Trophoblast cell (in vitro differentiated cells and primary cell): ENCODE results near the gene RPL39L.

Source experiments
- DNase-seq, 2 donors: peaks; one replicate each; pipeline ENCODE4 v3.0.0-alpha.2; 2016
- H2AFZ ChIP-seq: 2 replicates; pipeline ENCODE4 v1.6.1; 2013; ENCODE audit warnings: low read length, moderate library complexity, mild to moderate bottlenecking; ENCODE audit not compliant: insufficient read depth, poor library complexity
- H2AK5ac ChIP-seq: 2 replicates; pipeline ENCODE4 v1.6.1; 2013; ENCODE audit warnings: mild to moderate bottlenecking, low read length
- H2BK120ac ChIP-seq: 2 replicates; pipeline ENCODE4 v1.6.1; 2013; ENCODE audit warnings: low read length, mild to moderate bottlenecking, moderate library complexity; ENCODE audit not compliant: insufficient read depth, poor library complexity
- H2BK12ac ChIP-seq: 2 replicates; pipeline ENCODE4 v1.6.1; 2013; ENCODE audit warnings: mild to moderate bottlenecking, low read length, moderate library complexity
- H2BK5ac ChIP-seq: 2 replicates; pipeline ENCODE4 v1.6.1; 2013; ENCODE audit warnings: low read length, low read depth, moderate library complexity, mild to moderate bottlenecking; ENCODE audit not compliant: poor library complexity
- H3K14ac ChIP-seq: 2 replicates; pipeline ENCODE4 v1.6.1; 2013; ENCODE audit warnings: mild to moderate bottlenecking, low read length
- H3K18ac ChIP-seq: 2 replicates; pipeline ENCODE4 v1.6.1; 2013; ENCODE audit warnings: mild to moderate bottlenecking, low read length
- H3K23ac ChIP-seq: 2 replicates; pipeline ENCODE4 v1.6.1; 2013; ENCODE audit warnings: low read length
- H3K27ac ChIP-seq: 2 replicates; pipeline ENCODE4 v1.5.1; 2013; ENCODE audit warnings: low read depth, mild to moderate bottlenecking, inconsistent platforms, low read length, moderate library complexity
- H3K27me3 ChIP-seq: 2 replicates; pipeline ENCODE4 v1.6.1; 2013; ENCODE audit warnings: inconsistent platforms, mild to moderate bottlenecking, low read length, moderate library complexity; ENCODE audit not compliant: insufficient read depth
- H3K36me3 ChIP-seq, 2 experiments: 1 replicate in 1 of 2; 2 replicates in 1 of 2; pipeline ENCODE4 v1.6.1; 2013; ENCODE audit warnings: low read length in 2 of 2, mild to moderate bottlenecking in 2 of 2, moderate library complexity in 1 of 2; ENCODE audit not compliant: insufficient read depth in 2 of 2, control insufficient read depth in 1 of 2
- H3K4ac ChIP-seq: 2 replicates; pipeline ENCODE4 v1.6.1; 2013; ENCODE audit warnings: low read depth, mild to moderate bottlenecking, low read length, moderate library complexity
- H3K4me1 ChIP-seq, 2 experiments: 1 replicate in 1 of 2; 2 replicates in 1 of 2; pipeline ENCODE4 v1.6.1; 2013; ENCODE audit warnings: low read length in 2 of 2, mild to moderate bottlenecking in 2 of 2, moderate library complexity in 1 of 2; ENCODE audit not compliant: insufficient read depth in 2 of 2, control insufficient read depth in 1 of 2
- H3K4me2 ChIP-seq: 2 replicates; pipeline ENCODE4 v1.6.1; 2013; ENCODE audit warnings: inconsistent platforms, mild to moderate bottlenecking, low read length, moderate library complexity
- H3K4me3 ChIP-seq: 2 replicates; pipeline ENCODE4 v1.5.1; 2013; ENCODE audit warnings: mild to moderate bottlenecking, low read depth, low read length, inconsistent platforms
- H3K79me1 ChIP-seq: one replicate; pipeline ENCODE4 v1.6.1; 2013; ENCODE audit warnings: low read length
- H3K79me2 ChIP-seq: 2 replicates; pipeline ENCODE4 v1.6.1; 2013; ENCODE audit warnings: low read length, mild to moderate bottlenecking; ENCODE audit not compliant: control insufficient read depth, insufficient read depth, poor library complexity
- H3K9ac ChIP-seq: 2 replicates; pipeline ENCODE4 v1.6.1; 2013; ENCODE audit warnings: mild to moderate bottlenecking, low read length
- H3K9me3 ChIP-seq: 2 replicates; pipeline ENCODE4 v1.6.1; 2013; ENCODE audit warnings: low read depth, mild to moderate bottlenecking, control low read depth, inconsistent platforms, low read length; ENCODE audit not compliant: insufficient read depth
- H4K12ac ChIP-seq: 2 replicates; pipeline ENCODE4 v1.6.1; 2013; ENCODE audit warnings: low read depth, mild to moderate bottlenecking, low read length, moderate library complexity
- H4K8ac ChIP-seq: 2 replicates; pipeline ENCODE4 v1.6.1; 2013; ENCODE audit warnings: low read depth, mild to moderate bottlenecking, low read length, moderate library complexity
- H4K91ac ChIP-seq: one replicate; pipeline ENCODE4 v1.6.1; 2013; ENCODE audit warnings: low read depth, mild to moderate bottlenecking, low read length, moderate library complexity
- WGBS: extraction: QIAGEN DNeasy Blood & Tissue Kit; methylation state at CpG from one replicate; pipeline ENCODE4 v1.1.7; 2013; ENCODE audit warnings: missing lambda C conversion rate; ENCODE audit not compliant: insufficient read length, insufficient coverage; ENCODE audit errors: extremely low coverage; 5-methylcytosine and 5-hydroxymethylcytosine counted together

RPL39L gene

DNA sequence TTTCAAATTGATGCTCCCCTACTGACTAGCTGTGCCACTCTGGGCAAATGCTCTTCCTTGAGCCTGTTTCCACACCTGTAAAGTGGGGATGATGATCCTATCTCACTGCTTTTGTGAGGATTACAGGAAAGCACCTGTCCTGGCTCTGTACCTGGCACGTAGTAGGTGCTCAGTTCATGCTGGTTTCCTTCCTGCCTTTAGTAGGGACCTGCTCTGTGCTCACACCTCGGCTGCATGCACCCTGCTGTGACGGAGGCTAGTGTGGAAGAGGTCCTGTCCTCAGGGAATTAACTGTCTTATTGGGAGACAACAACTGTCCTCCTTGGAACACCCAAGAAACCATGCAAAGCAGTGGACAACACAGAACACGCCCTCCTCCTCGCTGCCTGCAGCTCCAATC, 61.8 kb downstream of the RPL39L start:
- Histone ChIP-seq H3K18ac (no peak overlapping the region), H3K27me3 (no peaks in the 10 kb centered on the region), H4K91ac (no peak overlapping the region), H2BK5ac (no peak overlapping the region), H3K79me1 (no peaks in the 10 kb centered on the region), H3K23ac (no peak overlapping the region), H3K4ac (no peak overlapping the region), H3K4me1 (peaks cover 0 to 4% of the 10 kb centered on the region in 2 experiments), H2BK120ac (no peak overlapping the region), H3K4me2 (no peak overlapping the region), H3K79me2 (no peaks in the 10 kb centered on the region), H3K4me3 (no peak overlapping the region), H3K36me3 (no peaks in the 10 kb centered on the region), H4K8ac (no peak overlapping the region), H2AFZ (no peak overlapping the region), H3K9ac (no peak overlapping the region), H3K27ac (no peak overlapping the region), H2AK5ac (no peak overlapping the region), H3K14ac (no peak overlapping the region), H2BK12ac (no peak overlapping the region), H3K9me3 (no peaks in the 10 kb centered on the region), H4K12ac (no peak overlapping the region)
- DNase-seq: no peak
- WGBS: no CpG with 5 or more reads among the region's 5 CpGs

DNA sequence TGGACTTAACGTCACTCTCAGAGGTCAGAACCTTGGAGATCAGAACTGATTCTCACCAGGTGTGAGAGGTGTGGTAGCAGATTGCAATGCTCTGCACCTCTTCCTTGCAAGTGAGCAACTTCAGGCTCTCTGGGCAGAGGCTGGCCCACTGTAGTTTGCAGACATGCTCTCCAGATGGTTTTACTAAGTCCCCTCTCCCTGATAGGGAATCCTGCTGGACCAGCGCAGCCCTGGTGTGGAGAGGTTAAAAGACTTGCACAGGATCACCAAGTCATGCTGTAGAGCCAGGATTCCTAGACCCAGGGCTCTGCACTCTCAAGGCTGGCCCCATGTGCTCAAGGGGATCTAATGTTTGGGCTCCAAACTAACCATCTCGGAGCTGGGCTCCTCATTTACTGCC, 62.2 kb downstream of the RPL39L start:
- H2BK5ac ChIP-seq: no peak overlapping the region
- no CpG with 5 or more reads among the region's 3 CpGs for WGBS
- H2BK120ac ChIP-seq: no peak overlapping the region
- H4K91ac ChIP-seq: no peak overlapping the region
- no peak overlapping the region for H3K4me2 ChIP-seq
- no peaks in the 10 kb centered on the region for H3K9me3 ChIP-seq
- H3K36me3 ChIP-seq: no peaks in the 10 kb centered on the region
- H3K9ac ChIP-seq: no peak overlapping the region
- no peak overlapping the region for H3K4me3 ChIP-seq
- no peak overlapping the region for H4K8ac ChIP-seq
- no peaks in the 10 kb centered on the region for H3K79me2 ChIP-seq
- DNase-seq: no peak
- H3K4ac ChIP-seq: no peak overlapping the region
- no peak overlapping the region for H3K27ac ChIP-seq
- no peak overlapping the region for H2BK12ac ChIP-seq
- H3K27me3 ChIP-seq: no peaks in the 10 kb centered on the region
- no peak overlapping the region for H2AK5ac ChIP-seq
- H3K4me1 ChIP-seq: peaks cover 0 to 4% of the 10 kb centered on the region in 2 experiments
- H4K12ac ChIP-seq: no peak overlapping the region
- no peaks in the 10 kb centered on the region for H3K79me1 ChIP-seq
- no peak overlapping the region for H3K23ac ChIP-seq
- H3K14ac ChIP-seq: no peak overlapping the region
- no peak overlapping the region for H3K18ac ChIP-seq
- H2AFZ ChIP-seq: no peak overlapping the region

- H3K79me1 ChIP-seq: no peaks in the 10 kb centered on the region
- H3K4ac ChIP-seq: no peak overlapping the region
- H3K27ac ChIP-seq: no peak overlapping the region
- H2BK12ac ChIP-seq: no peak overlapping the region
- H4K91ac ChIP-seq: no peak overlapping the region
- peaks cover 0 to 4% of the 10 kb centered on the region in 2 experiments for H3K4me1 ChIP-seq
- no peak overlapping the region for H3K23ac ChIP-seq
- no peak overlapping the region for H3K4me3 ChIP-seq
- no peak overlapping the region for H3K4me2 ChIP-seq
- no CpG with 5 or more reads among the region's 6 CpGs for WGBS
- no peak for DNase-seq
- H2BK5ac ChIP-seq: no peak overlapping the region
- H2AK5ac ChIP-seq: no peak overlapping the region
- H3K27me3 ChIP-seq: no peaks in the 10 kb centered on the region
- no peaks in the 10 kb centered on the region for H3K9me3 ChIP-seq
- H2BK120ac ChIP-seq: no peak overlapping the region
- H2AFZ ChIP-seq: no peak overlapping the region
- no peaks in the 10 kb centered on the region for H3K36me3 ChIP-seq
- H3K18ac ChIP-seq: no peak overlapping the region
- no peak overlapping the region for H3K9ac ChIP-seq
- no peak overlapping the region for H4K12ac ChIP-seq
- H3K14ac ChIP-seq: no peak overlapping the region
- H3K79me2 ChIP-seq: no peaks in the 10 kb centered on the region
- no peak overlapping the region for H4K8ac ChIP-seq
These were observed 63.0 kb downstream of the RPL39L start for GRCh38 chr3:187076297-187076696.

DNA sequence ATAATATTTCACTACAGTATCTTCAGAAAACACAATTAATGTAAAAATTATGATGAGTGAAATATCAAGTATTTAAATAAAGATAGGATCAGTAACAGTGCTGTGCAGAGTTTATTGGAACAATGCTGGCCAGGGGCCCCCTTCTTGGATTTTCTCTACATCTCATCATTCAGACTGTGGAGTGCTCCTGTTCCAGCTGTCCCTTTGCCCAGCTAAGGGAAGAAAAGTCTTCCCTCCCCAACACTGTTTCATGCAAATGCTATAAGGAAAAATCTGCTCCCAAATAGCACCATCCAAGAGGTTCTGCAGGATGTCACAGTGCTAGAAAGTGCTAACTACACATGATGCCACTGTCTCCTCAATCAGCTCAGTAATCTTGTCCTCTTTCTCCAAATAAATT, 64.5 kb downstream of the RPL39L start:
- Histone ChIP-seq H3K4ac (no peak overlapping the region), H4K8ac (no peak overlapping the region), H3K4me1 (peaks cover 0 to 4% of the 10 kb centered on the region in 2 experiments), H3K9ac (no peak overlapping the region), H3K23ac (no peak overlapping the region), H3K27me3 (no peaks in the 10 kb centered on the region), H2BK12ac (no peak overlapping the region), H2BK120ac (no peak overlapping the region), H2AFZ (no peak overlapping the region), H2AK5ac (no peak overlapping the region), H3K18ac (no peak overlapping the region), H3K4me2 (no peak overlapping the region), H3K14ac (no peak overlapping the region), H4K12ac (no peak overlapping the region), H3K36me3 (no peaks in the 10 kb centered on the region), H3K79me2 (no peaks in the 10 kb centered on the region), H3K9me3 (no peaks in the 10 kb centered on the region), H4K91ac (no peak overlapping the region), H3K79me1 (no peaks in the 10 kb centered on the region), H3K4me3 (no peak overlapping the region), H3K27ac (no peak overlapping the region), H2BK5ac (no peak overlapping the region)
- no peak for DNase-seq
